GM13976 (cell line): ENCODE data around the gene TOM1L2.
"Not testable (repeated sequence)": the region's sequence is repeated elsewhere in the genome, so short reads cannot be mapped to it uniquely, and the experiment has no call there.

Experiments used
- DNase-seq: peaks from one replicate; pipeline ENCODE4 v3.0.0; 2012; ENCODE audit warnings: low spot score
- CTCF ChIP-seq: IDR thresholded peaks from 2 replicates; pipeline ENCODE4 v1.5.1; 2012; ENCODE audit warnings: borderline replicate concordance, mild to moderate bottlenecking; ENCODE audit not compliant: insufficient read depth; ENCODE audit errors: extremely low read depth, missing control alignments, control extremely low read depth
- in situ Hi-C: fragments of 300-500 bp; cut with MboI; formaldehyde crosslinking; loops from one replicate; pipeline ENCODE4 v1.12.0; 2022; ENCODE audit warnings: low sequenced_read_pairs, mixed read lengths, inconsistent platforms; ENCODE audit not compliant: unreplicated experiment

Gene TOM1L2

GRCh38 chr17:17917394-17917793 is 54.8 kb downstream of the TOM1L2 start:
- no peak for TF ChIP-seq CTCF
- no peak for DNase-seq
- in situ Hi-C loops = no loop called here

GRCh38 chr17:17915183-17915582 is 57.0 kb downstream of the TOM1L2 start:
- DNase-seq = no peak
- in situ Hi-C loops = no loop called here
- no peak for TF ChIP-seq CTCF

GRCh38 chr17:17913695-17914332 is 58.4 kb downstream of the TOM1L2 start:
- TF ChIP-seq CTCF = no peak
- in situ Hi-C loops = no loop called here
- DNase-seq = peak; percentile 45

GRCh38 chr17:17912336-17912735 is 59.9 kb downstream of the TOM1L2 start:
- DNase-seq, in situ Hi-C loops: not testable (repeated sequence)

- DNase-seq = no peak
- in situ Hi-C loops = no loop called here
- no peak for TF ChIP-seq CTCF
These were observed 61.1 kb downstream of the TOM1L2 start for GRCh38 chr17:17911001-17911613.

GRCh38 chr17:17910060-17910459 is 62.1 kb downstream of the TOM1L2 start:
- in situ Hi-C loops = no loop called here
- TF ChIP-seq CTCF = no peak

GRCh38 chr17:17909078-17909477 is 63.1 kb downstream of the TOM1L2 start:
- in situ Hi-C loops = no loop called here
- TF ChIP-seq CTCF = no peak
- no peak for DNase-seq

More at GRCh38 chr17:17910060-17910459, 62.1 kb downstream of the TOM1L2 start:
- DNase-seq = no peak
